HL-60 (cell line): ENCODE results near the gene ANKRD11.

Experiments
- DNase-seq, 2 experiments: peaks; one replicate each; pipeline ENCODE4 v3.0.0-alpha.2; 2010 to 2020; ENCODE audit warnings: low read depth in 1 of 2, low spot score in 1 of 2
- H3K27ac ChIP-seq: fragments of 250-450 bp; sonication (Bioruptor Pico); replicated peaks from 2 replicates; pipeline ENCODE4 v1.5.1; 2020; ENCODE audit warnings: mild to moderate bottlenecking, moderate library complexity
- H3K27me3 ChIP-seq: fragments of 250-450 bp; sonication (Bioruptor Pico); 2 replicates; pipeline ENCODE4 v1.5.1; 2021; ENCODE audit warnings: mild to moderate bottlenecking, moderate library complexity; ENCODE audit not compliant: insufficient read depth, poor library complexity, severe bottlenecking
- H3K4me3 ChIP-seq: replicated peaks from 2 replicates; pipeline ENCODE4 v1.5.1; 2011; ENCODE audit warnings: mild to moderate bottlenecking, control low read depth, low read length; ENCODE audit not compliant: insufficient read depth
- CTCF ChIP-seq: IDR thresholded peaks from one replicate; pipeline ENCODE4 v1.5.1; 2011; ENCODE audit warnings: low read length, control low read depth, inconsistent platforms; ENCODE audit not compliant: insufficient read depth
- GABPA ChIP-seq: IDR thresholded peaks from 2 replicates; pipeline ENCODE4 v1.6.1; 2012; ENCODE audit warnings: low read depth
- POLR2AphosphoS5 ChIP-seq: IDR thresholded peaks from 2 replicates; pipeline ENCODE4 v1.6.1; 2012; ENCODE audit warnings: low read depth
- REST ChIP-seq: IDR thresholded peaks from 2 replicates; pipeline ENCODE4 v1.6.1; 2012; ENCODE audit warnings: low read depth; ENCODE audit not compliant: insufficient replicate concordance
- SPI1 ChIP-seq: IDR thresholded peaks from 2 replicates; pipeline ENCODE4 v1.6.1; 2012; ENCODE audit warnings: low read depth, mild to moderate bottlenecking, borderline replicate concordance

Gene ANKRD11

GRCh38 chr16:89311636-89312035 is 178.7 kb downstream of the ANKRD11 start:
- no peaks in the 10 kb centered on the region for H3K27me3 ChIP-seq
- TF ChIP-seq REST (no peak), POLR2AphosphoS5 (no peak), GABPA (no peak), SPI1 (no peak), CTCF (no peak)
- no peak for DNase-seq
- H3K27ac ChIP-seq, result no peak overlapping the region
- H3K4me3 ChIP-seq, result no peak overlapping the region

- Histone ChIP-seq H3K27me3 (no peaks in the 10 kb centered on the region), H3K27ac (no peak overlapping the region), H3K4me3 (no peak overlapping the region)
- TF ChIP-seq POLR2AphosphoS5, result no peak
- TF ChIP-seq GABPA, result no peak
- TF ChIP-seq SPI1, result no peak
- TF ChIP-seq CTCF, result no peak
- no peak for TF ChIP-seq REST
- no peak for DNase-seq
These were observed 180.8 kb downstream of the ANKRD11 start for GRCh38 chr16:89309438-89310122.

GRCh38 chr16:89308391-89309333 is 181.7 kb downstream of the ANKRD11 start:
- no peak overlapping the region for H3K27ac ChIP-seq
- TF ChIP-seq GABPA, result no peak
- TF ChIP-seq SPI1, result no peak
- TF ChIP-seq POLR2AphosphoS5, result no peak
- TF ChIP-seq REST, result no peak
- no peak for TF ChIP-seq CTCF
- no peaks in the 10 kb centered on the region for H3K27me3 ChIP-seq
- no peak for DNase-seq
- H3K4me3 ChIP-seq, result no peak overlapping the region
